Right lung (tissue), 5 donors: Measurements from ENCODE around the gene SPAG6. TPM values are rescaled to one million over a fixed set of nuclear protein-coding genes. Genes with fewer than 3 reads are reported as not detected.
A peak's percentile ranks its signal among the peaks of the same experiment; 100 is the strongest.
"Not testable (repeated sequence)": the region's sequence is repeated elsewhere in the genome, so short reads cannot be mapped to it uniquely, and the experiment has no call there.

Source experiments
- DNase-seq, 2 donors: peaks; one replicate each; pipeline ENCODE4 v3.0.0-alpha.2; 2013
- polyA plus RNA-seq, 5 donors: library from polyadenylated mRNA; unstranded; fragments of 120-200 nt; gene quantifications; one replicate each; pipeline versions ENCODE4 v1.2.1 to v1.2.3, GENCODE V29; 2013; ENCODE audit warnings: inconsistent platforms in 1 of 5, low replicate concordance in 1 of 5; ENCODE audit not compliant: insufficient read length in 5 of 5, insufficient read depth in 1 of 5

The SPAG6 gene
- polyA plus RNA-seq, 5 donors, result 1.9 to 14.0 (median 8.6) TPM

DNA sequence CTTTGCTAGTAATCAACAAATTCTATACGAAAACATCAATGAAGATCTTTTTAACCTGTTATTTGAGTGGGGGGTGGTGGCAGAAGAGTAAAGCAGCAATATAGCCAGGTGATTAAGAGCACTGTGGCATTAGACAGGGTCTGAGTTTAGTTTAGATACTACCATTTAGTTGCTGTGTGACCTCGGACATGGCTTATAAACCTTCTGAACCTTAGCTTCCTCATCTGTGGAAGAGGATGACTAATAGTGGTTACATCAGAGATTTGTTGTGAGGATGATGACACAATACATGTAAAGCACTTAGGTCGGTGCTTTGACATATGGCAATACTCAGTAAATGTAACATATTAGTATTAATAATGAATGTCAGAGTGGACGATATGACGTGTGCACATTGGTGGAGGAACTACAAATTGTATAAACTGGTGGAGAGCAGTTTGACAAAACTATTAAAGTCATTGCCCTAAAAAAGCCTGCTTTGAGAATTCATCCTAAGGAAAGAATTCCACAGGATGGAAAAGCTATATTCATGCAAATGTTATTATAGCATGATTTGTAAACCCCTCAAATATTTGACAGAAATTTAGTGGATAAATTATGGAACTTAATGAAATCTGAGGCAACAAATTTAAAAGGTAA lies 24.3 kb downstream of the SPAG6 start:
- DNase-seq, result no peak

DNA sequence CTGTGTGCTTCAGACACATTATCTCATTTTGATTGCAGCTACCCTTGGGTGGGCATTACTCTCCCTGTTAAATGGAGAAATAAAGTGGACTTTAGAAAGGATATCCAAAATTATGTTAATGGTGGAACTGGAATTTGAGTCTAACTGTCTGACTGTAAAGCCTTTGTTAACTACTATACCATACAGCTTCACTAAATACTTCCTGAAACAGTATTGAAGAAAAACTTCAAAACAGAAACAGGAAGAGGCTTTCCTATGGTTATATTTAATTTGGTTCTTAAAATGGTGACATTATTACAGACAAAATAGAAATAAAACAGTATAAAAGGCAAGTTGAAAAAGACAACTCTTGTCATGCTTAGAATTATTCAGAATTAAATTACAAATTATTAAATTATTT lies 25.0 kb downstream of the SPAG6 start:
- DNase-seq, result no peak

DNA sequence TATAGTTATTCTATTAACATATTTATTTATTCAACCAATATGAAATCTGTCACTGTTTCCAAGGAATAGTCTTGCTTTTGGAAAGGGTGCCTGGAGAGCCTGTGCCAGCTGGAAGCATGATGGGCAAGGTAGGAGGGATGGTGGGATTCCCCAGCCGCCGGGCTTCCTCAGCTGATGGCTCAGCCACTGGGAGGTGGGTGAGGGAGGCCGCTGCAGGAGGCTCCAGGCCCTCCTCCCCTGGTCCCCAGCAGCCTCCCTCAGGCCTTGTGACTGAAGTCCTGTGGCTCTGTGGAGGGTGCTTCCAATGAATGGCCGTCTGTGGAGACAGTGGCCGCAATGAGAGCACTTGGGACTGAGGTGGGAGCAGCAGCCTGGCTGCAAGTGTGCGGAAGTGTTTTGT lies 27.0 kb downstream of the SPAG6 start:
- DNase-seq, result no peak

DNA sequence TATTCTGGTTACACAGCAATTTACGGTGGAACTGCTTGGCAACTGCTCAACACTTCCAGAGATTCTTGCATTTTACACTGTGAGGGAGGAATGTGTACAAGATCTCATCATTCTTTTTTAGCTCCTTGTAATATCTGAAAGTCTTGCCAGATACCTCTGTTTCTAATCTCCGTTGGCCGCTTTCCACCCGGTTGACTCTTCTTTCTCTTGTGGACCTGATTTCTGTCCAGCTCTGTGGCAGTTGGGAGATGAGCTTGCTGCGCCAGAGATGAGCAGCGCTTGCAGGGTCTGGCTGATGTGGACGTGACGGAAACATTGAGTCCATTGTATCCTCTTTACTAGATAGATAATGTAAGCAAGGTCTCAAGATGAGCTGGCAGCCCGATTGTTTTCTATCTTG lies 27.6 kb downstream of the SPAG6 start:
- DNase-seq, result no peak

DNA sequence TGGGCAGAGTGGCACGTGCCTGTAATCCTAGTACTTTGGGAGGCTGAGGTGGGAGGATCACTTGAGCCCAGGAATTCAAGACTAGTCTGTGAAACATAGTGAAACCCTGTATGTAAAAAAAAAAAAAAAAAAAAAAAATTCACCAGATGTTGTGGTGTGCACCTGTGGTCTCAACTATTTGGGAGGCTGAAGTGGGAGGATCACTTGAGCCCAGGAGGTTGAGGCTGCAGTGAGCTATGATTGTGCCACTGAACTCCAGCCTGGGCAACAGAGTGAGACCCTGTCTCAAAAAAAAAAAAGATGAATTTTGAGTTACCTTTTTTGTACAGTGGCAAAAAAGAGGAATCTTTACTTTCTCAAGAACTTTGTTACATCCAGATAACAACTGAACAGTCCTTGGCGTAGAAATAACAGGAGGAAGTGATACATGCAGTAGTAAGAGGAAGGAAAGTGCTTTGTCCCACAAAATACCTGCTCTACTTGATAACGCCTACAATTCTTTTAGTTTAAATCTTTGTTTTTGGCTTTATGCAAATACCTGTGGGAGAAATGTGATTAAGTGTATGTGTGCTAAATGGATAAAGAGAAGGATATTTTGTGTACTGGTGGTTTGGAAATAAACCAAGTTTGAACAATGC lies 29.3 kb downstream of the SPAG6 start:
- DNase-seq, result no peak

GRCh38 chr10:22379059-22379458 lies 33.8 kb downstream of the SPAG6 start:
- no peak for DNase-seq

DNA sequence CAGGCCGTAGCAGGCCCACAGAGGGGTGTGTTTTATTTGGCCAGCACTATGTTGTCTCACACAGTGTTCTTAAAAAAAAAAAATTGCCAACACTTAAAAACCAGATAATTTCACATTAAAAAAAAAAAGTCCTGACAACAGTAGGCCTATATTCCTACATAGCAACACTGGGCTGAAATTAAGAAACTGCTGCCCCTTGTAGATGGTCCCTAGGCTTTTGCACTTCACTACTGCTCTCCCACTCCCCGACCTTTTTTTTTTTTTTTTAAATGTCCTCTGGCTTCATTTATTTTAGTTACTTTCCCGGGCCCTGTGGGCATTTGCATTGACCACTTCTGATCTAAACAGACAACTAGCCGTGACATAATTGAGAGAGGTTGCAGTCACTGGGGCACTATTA lies 36.0 kb downstream of the SPAG6 start:
- no peak for DNase-seq

GRCh38 chr10:22386503-22386902 lies 41.2 kb downstream of the SPAG6 start:
- no peak for DNase-seq

DNA sequence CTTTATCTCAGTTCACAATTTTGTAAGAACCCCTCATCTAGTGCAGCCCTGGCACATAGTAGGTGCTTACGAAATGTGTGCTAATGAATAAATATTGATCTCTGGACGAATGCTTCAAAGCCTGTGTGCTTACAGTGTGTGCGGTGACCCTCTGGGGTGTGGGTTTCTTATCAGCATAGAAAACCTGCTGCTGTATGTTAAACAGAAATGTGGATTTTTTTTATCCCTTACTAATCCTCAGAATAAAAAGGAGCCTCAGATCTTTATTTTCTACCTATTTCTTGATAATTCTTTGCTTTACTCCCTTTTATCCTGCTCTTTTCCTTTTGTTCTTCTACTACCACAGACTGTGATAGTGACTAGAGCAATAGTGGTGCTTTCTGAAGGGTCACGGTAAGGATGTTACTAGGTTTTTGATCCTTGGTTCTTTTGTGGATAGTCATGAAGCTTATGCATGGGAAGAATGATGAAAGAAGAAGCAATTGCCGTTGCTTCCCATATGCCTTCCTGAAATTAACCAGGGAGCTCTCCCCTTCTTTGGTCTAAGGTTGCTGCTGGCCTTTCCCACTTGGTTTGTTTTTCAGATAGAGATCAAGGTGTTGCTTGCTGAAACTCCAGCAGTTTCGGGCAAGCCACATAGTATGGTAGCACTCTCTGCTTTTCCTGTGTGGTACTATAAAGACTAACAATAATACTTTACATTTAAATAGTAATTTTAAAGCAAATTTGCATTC lies 44.7 kb downstream of the SPAG6 start:
- no peak for DNase-seq

DNA sequence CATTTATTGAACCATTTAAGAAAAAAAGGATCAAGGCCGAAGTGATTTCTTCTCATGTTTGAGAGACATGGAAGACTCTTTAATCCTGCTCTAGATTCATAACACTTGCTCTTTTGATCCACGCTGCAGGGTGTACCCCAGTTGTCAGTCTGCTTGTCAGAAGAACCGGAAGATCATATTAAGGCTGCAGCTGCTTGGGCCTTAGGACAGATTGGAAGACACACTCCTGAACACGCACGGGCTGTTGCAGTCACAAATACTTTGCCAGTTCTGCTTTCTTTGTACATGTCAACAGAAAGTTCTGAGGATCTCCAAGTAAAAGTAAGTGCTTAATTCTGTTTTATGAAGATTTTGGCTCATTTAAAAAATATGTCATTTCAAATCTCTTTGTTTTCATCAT lies 46.3 kb downstream of the SPAG6 start:
- DNase-seq, result no peak

DNA sequence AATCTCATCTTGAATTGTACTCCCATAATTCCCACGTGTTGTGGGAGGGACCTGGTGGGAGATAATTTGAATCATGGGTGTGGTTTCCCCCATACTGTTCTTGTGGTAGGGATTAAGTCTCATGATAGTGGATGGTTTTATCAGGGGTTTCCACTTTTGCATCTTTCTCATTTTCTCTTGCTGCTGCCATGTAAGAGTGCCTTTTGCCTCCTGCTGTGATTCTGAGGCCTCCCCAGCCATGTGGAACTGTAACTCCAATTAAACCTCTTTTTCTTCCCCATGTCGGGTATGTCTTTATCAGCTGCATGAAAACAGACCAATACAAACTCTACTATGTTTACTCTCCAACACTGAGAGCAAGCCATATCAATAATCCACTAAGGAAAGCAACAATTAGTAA lies 50.9 kb downstream of the SPAG6 start:
- not testable (repeated sequence) for DNase-seq

DNA sequence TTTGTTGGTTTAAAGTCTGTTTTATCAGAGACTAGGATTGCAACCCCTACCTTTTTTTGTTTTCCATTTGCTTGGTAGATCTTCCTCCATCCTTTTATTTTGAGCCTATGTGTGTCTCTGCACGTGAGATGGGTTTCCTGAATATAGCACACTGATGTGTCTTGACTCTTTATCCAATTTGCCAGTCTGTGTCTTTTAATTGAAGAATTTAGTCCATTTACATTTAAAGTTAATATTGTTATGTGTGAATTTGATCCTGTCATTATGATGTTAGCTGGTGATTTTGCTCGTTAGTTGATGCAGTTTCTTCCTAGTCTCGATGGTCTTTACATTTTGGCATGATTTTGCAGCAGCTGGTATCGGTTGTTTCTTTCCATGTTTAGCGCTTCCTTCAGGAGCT lies 61.6 kb downstream of the SPAG6 start:
- not testable (repeated sequence) for DNase-seq

DNA sequence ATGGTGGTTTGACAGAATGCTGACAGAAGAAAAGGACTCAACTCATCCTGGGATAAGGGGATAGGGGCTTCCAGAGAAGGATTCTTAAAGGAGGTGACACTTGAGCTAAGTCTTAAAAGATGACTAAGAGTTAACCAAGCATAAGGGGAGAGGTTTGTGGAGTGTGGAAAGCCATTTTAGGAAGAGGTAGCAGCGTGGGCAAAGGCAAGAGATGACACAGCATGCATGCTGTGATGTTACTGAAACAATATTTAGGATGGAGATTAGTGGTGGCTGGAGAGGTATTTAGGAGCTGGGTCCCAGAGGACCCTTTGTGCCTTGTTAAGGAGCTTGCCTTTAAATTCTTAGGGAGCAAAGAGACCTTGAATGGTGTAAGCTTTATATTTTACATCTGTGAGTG lies 65.1 kb downstream of the SPAG6 start:
- DNase-seq, result no peak

- DNase-seq, result no peak
Observed at GRCh38 chr10:22410846-22411245, 65.5 kb downstream of the SPAG6 start.

DNA sequence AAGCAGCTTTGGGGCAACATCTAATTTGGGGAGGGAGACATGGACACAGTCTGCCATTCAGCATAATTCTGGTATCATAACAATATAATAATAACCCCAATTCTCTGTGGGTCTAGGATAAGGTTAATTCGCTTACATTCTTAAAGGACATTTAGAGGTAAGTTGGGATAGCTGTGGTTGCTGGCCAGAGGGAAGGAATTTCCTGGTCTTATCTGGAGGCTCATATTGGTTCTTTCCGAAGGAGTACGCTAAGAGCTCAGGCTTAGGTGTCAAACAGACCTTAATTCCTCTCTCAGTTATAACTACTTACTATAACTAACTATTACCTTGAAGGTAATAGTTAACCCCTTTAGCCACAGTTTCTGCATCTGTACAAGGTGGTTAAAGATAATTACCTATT lies 68.8 kb downstream of the SPAG6 start:
- no peak for DNase-seq

DNA sequence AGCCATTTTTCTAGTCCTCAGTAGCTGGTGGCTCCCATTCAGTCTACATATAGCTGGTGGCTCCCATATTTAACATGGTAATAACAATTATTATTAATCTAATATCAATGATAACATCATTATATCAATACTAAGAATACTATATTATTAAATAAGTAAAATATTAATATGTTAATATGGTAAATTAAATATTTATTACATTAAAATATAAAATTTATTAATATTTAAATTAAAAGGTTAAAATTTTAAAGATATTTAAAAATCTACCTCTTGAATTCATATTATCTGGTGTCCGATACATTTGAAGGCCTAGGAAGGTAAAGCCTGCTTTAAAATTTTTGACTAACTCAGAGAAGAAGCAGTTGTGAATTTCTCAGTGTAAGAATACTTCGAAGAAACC lies 69.8 kb downstream of the SPAG6 start:
- DNase-seq, result no peak

DNA sequence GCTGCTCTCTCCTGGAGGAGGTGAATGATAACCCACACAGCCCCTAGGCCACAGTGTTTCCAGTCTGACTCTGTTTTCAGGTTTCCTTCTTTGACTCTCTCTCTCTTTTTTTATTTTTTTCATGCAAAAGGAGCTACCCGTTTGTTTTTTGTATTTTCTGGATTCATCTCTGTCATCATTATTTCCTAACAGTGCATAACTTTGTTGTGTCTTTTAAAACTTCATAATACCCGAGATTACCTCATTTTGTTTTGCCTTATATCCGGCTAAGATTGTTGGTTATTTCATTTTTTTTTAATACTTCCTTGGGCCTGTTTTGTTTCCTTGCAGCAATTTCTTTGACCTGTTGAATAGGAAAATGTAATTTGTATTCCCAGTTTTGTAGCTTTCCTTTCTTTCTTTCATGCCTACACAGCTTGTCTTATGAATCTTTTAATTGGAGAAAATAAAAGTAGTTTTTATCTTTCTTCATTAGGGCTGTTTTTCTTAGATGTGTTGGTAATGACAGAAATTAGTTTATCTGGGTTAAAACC lies 72.5 kb downstream of the SPAG6 start:
- no peak for DNase-seq

- DNase-seq, result no peak
Observed at GRCh38 chr10:22420787-22421517, 75.7 kb downstream of the SPAG6 start.

DNA sequence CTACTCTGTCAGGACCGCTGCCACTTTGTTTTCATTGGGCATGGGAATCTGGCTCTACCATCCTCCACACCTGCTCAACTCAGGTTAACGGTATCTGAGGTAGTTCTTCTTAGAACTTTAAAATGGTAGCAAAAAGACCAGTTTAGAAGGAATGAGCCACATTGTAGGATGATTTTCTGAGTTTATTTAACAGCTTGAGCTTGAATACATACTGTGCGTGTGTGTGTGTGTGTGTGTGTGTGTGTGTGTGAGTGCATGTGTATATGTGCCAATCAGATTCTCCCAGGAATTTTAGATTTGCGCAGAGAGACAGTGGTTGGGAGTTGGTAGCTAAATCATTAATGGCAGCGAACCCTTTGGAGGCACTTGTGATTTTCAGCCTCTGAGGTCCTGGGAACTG lies 81.4 kb downstream of the SPAG6 start:
- DNase-seq, result no peak

- no peak for DNase-seq
Observed at GRCh38 chr10:22427101-22427500, 81.8 kb downstream of the SPAG6 start.

- peak; percentile 52 for DNase-seq
Observed at GRCh38 chr10:22427890-22428571, 82.7 kb downstream of the SPAG6 start.

DNA sequence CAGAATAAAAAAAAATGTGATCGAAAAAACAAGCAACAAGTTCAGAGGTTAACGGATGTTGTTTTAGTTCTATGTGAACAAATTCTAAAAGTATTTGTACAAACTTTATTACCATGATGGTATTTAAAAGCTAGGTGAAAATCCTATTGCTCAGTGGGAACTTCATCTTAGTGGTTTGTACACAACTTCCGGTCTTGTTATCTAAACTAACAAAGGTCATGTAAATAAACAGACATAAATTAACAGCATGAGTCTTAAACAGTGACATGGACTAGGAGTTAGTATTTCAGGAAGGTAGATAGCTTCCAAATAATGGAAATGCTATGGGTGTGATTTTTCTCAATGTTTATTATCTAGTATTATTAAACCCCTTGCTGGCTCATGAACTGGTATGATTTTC lies 83.8 kb downstream of the SPAG6 start:
- no peak for DNase-seq
